NCI-H1436 (cell line): ENCODE measurements around the gene ASTN1.

ENCODE experiments used
- DNase-seq: peaks from one replicate; lab custom pipeline; 2025; lab: John Stamatoyannopoulos, UW

ASTN1 gene

DNA sequence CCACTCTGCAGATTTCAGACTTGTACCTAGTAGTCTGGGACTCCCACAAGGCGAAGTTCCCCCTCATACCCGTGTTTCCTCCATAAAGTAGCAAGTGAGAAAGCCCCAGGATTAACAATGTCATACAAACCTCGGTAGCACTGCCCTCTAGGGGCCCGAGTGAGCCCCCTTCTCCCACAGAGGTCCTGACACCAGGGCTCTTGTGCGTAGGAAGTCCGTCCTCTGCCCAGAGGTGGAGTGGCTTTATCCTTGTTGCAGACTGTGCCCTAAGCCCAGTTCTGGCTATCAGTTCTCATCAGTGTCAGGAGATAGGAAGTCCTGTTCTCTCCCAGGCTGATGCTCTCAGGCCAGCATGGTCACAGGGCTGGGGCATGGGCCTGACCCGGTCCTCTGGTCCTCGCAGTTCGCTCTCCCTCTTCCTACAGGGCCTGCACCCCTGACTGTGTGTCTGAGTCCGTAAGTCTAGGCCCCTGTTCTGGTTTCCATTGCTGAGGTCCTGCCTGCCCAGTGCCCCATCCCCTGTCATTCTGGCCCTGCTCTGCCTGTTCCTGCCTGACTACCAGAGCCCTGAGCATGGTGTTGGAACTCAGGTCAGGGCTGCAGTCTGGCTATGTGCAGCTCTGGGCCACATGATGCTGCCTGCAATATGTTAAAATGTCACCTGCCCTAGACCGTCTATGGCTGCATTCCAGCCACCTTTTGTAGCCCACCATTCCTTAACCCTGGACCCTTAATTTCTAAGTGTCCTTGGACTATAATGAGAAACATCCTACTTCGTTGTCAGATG is 285.6 kb downstream of the ASTN1 start:
- DNase-seq, result no peak

DNA sequence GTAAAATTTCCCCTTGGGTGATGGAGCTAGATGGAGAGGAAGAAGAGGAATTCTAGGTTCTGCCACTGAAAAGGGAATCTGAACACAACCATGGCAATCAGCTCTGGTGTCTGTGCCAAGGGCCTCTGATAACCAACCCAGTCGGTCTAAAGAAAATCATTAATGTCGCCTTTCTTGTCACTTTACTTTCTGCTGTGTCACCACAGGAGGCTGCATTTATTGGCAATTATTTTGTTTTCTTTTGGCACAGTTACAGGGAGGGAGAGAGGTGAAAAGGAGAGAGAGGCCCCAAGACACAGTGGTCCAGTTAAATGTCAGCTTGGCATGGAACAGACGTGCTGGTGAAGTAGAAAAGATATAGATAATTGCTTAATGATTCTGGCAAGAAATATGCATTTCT is 287.0 kb downstream of the ASTN1 start:
- DNase-seq, result no peak

DNA sequence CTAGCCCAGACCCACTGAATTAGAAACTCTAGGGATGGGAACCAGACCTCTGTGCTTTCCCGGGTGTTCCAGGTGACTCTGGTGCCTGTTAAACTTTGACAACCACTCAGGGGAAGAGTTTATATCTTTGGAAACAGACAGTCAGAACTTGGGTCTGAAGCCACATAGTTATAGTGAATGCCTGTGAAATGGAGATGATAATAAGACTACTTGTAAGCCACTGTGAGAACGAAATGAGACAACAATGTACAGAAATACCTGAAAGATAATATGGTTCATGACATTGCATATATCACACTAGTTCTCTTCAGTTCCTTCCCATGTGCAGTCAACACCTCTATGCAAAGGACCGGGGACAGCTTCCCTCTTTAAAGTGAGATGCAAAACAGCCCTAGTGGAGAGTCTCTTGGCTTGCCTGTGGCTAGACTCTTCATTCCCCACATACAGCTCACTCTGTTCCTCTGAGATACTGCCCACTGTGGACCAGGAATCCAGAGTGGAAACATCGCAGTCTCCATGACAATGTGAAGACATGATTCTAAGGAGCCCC is 287.5 kb downstream of the ASTN1 start:
- DNase-seq, result no peak

DNA sequence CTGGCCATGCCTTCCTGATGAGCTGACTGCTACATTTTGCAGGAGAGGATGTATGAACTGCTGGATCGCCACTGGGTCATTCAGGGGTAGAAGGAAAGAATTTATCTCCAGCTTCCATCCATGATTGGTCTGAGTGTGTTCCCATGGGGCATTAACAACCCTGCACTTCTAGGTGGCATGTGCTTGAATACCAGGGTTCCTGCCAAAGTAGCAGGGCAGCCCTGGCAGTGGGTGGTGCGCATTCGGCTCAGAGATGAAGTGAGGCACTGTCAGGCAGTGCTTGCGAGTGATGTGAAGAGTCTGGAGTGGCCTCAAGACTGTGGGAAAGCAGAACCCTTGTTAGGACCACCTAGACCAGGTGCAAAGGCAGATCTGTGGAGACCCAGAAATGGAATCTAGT is 294.9 kb downstream of the ASTN1 start:
- DNase-seq, result no peak

DNA sequence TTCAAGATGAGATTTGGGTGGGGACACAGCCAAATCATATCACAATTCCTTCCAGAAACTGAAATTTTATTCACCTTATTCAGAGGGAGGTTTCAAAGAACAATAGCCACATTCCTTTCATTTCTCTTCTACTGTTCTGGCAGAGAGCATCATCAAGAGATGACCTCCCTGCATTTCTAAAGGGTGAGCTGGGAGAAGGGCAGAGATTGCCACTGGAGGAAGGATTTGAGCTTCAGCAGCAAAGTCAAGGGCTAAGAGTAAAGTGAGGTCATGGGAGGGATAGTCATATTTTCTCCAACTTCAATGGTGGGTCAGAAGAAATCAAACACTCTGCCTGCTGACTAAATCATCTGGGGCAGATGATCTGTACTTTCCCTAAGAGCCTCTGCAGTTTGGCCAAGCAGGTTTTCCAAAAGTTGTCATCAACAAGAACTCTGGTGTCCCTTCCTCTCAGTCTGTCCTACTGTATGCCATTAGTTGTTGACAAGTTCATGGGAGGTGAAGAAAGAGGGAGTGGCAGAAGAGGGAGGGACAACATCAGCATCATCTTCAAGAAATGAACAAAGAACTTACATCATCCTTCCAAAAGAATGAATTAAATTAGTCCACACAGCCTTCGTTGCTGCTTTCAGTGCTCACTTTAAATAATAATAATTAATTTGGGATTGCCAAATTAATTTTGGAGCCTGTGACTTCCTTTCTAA is 298.3 kb downstream of the ASTN1 start:
- no peak for DNase-seq

DNA sequence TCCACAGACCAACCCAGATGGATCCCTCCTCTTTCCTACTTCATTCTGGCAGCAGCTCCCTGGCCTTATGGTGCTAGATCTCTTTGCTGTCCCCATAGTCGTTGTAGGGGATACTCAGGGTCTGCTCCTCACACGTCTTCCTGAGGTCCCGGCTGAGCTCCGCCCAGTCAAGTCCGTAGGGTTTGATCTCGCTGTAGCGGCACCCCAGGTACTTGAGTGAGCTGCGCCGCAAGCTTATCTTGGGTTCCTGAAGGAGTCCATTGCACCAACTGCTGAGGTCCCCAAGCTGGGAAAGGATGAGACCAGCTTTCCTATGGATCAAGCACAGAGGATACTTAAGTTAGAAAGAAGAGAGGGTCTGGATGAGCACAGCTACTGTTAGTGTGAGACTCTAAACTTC is 300.3 kb downstream of the ASTN1 start:
- no peak for DNase-seq

DNA sequence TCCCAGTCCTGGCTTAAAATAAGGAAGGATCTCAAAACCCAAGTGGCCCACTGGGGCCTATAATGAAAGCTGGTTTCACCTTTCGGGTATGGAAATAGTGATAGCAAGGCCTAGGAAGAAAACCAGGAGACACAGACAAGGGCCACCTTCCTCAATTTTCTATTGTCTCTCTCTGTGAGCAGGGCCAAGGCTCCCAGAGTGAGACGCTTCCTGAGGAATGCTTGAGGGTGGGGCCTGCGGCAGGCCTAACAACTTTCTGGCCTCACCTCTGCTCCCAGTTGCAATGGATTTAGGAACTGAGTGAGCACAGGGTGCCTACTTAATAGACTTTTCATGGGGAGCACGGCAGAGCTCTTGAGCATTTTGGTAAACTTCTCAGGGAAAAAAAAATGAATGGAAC is 300.9 kb downstream of the ASTN1 start:
- DNase-seq, result no peak

DNA sequence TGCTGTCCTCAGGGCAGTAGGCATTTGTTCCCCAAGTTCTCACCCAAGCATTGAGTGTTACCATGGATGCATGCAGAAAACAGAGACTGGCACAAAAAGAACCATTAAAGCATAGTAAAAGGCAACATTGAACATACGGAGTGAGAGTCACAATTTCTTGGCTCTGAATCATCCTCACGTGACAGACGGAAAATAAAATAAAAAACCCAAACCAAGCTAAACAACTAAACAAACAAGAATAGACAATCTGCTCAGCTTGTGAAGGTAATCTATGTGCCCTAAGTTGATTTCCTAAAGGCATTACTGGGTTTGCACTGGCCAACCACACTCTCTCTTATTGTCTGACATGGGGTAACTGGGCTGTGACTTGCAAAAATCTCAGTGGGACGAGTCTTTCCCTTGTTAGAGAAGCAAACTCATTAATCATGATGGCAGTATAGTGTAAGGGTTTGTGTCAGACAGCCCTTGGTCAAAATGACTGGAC is 306.0 kb downstream of the ASTN1 start:
- no peak for DNase-seq

DNA sequence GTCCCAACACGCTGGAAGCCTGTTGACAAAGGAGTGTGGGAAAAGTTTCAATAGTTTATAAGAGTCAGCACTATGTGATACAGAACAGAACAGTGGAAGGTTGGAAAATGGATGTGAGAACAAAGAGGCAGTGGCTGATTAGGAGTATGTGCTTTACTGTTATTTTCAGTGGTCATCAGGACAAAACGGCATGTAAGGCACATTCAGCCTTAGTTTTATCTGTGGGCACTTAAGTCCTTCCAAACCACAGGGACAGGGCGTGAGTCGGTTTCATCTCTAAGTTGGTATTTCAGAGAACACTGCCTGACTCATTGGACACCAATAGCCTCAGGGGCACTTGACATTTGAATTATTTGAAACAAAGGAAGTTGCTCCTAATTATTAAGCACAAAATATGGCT is 306.9 kb downstream of the ASTN1 start:
- DNase-seq, result no peak

DNA sequence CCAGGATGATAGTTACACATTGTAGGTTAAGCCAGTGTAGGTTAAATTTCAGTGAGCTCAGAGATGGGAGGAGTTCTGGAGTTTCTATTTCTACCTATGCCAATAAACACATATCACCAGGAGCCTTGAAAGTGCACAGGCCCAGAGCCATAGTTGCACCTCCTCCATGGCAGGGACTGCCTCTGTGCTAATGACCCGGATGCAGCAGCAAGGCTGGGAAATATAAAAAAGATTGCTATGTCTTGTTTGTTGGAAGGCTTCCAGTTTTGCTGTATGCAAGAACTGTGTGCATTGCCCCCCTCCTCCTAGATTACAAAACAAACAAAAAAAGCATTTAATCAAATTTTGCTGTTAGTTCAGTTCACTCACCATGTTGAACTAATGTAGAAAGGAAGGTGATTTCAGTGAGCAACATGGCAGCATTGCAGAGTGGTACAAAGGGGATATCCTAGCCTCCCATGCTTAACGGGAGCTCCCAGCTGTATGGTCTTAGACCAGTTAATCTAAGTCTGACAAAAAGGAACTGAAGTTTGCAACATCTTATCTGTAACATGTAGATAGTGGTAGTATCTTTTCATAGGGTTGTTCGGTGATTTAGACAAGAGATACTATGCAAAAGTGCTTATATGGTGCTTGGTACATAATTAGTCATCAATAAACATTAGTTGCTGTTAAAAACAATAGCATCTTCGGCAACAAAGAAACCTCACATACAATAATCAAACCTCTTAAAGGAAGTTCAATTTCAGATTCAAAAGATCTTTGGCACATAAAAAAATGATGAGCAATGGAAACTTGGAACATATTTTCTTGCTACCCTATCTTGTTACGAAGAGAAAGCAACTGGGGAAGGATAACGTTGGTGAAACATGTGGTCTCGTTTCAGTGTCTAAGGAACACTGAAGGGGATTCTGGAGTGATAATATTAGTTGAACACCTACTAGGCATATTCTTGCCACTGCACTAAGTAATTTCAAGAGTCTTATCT is 309.5 kb downstream of the ASTN1 start:
- DNase-seq, result no peak

DNA sequence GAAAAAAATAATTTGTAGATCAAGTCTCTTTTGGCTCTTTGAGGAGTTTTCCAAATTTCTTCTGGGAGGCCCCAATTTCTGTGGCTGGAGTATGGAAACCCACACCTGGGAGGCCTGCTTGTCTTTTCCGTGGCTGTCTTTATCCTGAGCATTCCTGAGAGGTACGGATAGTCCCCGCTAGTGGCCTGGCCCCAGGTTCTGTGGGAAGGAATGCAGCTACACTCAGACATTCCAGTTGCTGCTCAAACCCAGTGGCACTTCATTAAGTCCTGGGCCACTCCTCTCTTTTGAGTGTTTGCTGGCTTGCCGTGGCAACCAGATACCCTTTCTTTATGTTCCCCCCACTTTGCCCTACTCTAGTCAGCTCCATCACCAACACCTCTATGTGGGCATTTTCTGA is 310.4 kb downstream of the ASTN1 start:
- no peak for DNase-seq

DNA sequence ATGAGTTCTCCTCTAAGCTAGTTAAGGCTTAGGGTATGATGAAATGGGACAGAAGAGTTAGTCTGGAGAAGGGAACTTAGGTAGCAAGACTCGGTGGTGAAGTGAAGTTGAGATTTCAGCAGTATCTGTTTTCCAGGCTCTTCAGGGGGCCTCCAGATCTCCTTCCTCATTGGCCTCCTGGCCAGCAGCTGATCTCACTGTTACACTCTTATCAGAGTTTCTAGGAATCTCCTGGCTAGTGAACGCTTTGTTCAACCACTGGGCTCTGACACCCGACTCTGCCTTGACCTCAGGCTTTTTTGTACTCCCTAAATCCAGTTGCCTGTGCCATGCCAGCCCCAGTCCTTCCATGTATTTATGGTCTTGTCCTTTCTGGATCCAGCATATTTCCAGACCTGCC is 311.0 kb downstream of the ASTN1 start:
- DNase-seq, result no peak

DNA sequence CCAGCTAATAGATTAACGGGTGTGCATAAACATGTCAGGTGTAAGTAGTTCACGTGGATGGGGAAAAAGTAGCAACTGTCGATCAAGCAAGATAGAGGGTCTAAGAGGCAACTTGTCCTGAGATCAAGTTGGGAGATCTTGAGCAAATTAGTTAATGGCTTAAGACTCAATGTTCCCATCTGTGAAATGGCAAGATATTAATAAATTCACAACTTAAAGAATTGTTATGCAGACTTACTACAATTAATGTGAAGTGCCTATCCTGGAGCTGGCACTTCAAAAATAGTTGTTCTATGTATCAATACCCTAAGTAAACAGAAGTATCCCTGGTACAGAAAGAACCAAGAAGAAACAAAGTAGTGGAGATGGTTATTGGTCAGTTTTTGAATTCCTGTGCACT is 312.4 kb downstream of the ASTN1 start:
- no peak for DNase-seq

DNA sequence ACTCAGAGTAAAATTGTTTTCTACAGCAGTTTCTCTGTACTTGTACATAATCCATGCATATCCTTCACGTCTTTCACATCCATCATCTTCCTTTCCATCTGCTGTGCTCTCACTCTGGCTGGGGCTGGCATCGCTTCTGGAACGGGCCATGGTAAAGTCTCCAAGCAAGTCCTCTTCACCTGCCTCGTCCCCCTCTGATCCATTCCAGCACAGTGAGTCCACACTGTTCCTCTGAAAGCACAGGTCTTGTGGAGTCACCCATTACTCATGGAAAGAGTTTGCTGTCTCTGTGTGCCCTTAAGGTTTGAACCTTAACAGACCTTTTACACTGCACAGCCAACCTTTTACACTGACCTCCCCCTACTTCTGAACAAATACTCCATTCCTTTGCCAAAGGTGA is 313.6 kb downstream of the ASTN1 start:
- no peak for DNase-seq

DNA sequence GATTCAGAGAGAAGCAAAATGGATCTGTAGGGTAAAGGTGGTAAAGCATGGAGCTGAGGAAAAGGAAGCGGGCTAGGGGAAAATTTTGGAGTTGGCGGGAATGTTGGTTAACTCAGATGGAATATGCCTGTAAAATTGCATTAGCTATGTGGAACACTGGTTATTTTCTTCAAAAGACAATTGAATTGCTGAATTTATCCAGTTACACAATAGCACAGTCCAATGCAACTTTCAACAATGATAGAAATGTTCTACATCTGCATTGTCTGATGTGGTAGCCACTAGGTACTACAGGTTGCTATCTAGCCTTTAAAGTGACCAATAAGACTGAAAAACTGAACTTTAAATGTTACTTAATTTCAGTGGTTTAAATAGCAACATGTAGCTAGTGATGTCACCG is 315.2 kb downstream of the ASTN1 start:
- no peak for DNase-seq

DNA sequence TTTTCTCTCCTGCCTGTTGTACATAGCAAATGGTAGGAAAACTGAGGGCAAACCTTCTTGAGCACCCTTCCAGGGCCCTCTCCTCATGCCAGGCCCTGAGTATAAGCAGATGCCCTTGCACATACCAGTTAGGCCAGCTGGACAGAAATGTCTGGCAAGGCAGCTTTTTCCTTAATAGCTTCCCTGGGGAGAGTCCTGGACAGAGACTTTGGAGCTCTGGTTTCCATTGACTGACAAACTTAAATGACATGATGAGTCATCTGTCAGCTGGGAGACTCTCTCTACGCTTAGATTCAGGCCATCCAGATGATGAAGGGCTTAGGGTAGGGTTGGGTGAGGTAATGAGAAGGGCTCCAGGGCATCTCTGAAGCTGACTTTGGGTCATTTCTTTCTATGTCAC is 317.5 kb downstream of the ASTN1 start:
- DNase-seq, result no peak

DNA sequence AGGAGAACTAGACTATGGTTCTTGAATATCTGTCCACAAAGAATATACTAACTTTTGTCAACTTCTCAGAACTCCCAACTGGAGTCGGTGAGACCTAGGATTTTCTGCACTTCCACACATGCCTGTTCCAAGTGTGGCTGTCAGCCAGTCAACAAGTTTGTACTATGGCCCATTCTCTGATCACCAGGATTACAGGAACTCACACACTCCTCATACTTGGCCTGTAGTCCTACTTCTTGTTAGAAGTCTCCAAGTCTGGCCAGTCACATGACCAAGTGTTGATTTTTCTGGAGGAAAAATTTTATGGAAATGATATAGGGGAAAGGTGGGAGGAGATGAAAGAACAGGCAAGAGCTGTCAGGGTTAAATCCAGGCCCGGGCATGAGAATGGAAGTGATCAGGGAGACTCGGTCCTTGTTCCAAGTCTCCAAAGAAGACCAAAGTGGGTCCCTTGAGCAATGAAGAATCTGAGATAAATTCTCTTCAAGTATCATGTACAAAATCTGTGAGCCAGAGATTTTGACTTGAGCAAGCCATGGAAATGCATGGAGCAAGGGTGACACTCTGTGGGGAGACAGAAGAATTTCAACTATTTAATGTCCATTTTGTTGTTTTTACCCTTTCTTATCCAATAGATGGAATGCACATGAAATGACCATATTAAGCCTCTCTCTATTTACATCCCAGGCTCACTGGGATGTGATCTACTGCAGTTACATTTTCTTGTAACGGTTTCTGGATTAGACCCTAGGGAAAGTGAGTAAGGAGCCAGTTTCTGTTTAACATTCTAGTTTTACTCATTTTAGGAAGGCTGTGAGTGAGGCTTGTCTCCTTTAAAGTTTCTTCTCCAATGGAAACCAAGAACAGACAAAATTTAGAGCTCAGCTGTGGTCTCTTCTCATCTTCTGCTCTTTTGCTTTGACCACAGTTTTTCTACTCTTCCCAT is 320.9 kb downstream of the ASTN1 start:
- DNase-seq, result no peak

DNA sequence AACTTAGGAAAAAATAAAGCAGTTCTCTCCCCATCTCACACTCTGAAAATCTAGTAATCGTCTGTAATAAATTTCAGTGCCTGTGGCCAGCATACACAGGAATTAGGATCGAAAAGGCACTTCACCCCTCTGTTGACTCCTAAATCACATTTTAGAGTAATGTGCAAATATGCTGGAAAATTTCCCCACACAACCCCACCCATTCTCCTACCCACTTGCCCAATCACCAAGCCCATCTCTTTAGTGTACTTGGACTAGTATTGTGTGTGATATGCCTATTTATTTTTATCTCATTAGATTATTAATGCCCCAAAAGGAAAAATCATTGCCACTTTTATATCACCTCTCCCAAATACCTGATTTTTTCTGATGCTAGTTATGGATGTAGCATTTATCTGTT is 323.3 kb downstream of the ASTN1 start:
- no peak for DNase-seq

DNA sequence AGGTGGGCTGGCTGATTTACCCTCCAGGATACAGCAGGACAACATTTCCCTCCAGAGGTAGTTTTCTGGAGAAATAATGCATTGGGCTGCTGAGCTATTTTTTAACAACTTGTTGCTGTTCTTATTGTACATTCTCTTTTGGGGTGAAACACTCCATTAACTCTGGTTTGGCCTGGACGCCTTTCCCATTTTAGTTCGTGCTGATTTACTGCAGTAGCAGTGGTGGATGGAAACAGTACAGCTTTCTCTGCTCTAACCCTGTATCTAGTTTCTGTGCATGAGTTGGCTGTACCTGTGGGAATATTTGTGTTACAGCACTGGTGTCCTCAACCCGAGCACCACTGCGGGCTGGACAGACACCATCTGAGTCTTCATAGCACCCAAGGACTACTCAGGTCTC is 325.3 kb downstream of the ASTN1 start:
- DNase-seq, result no peak

DNA sequence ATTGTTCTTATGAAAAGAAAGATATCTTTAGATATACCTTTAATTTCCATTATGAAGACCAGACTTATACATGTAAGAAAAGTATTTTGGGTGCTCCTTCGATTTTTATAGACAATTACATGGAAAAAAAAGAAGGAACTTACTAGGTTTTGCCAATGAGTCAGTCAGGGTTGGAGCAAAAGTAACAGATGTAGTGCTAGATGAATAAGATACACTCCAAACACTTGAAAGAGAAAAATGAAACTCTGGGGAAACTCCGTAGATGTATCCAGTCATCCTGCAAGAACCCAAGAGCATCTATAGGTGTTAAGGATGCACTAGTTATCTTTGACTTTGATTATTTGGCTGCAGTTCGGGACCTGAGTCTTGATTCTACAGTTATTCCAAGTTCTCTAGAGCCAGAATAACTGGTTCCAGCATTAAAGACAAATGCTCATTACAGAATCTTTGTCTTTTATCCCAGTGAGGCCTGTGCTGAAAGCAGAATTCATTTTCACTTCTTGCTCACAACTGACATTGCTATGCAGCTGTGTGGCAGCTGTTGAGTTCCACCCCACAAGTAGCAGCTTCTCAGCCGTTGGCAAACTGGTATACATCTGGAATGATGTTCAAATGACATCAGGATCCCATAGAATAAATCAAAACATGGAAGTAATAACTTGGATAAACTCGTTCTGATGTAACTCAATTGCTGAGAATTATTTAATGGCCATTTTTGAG is 326.1 kb downstream of the ASTN1 start:
- no peak for DNase-seq
